Sigmoid colon (tissue), 7 donors: ENCODE data around the gene SVBP. TPM values are rescaled to one million over a fixed set of nuclear protein-coding genes. Genes with fewer than 3 reads are reported as not detected.

Experiments
- DNase-seq: peaks from one replicate; pipeline ENCODE4 v3.0.0-alpha.2; 2019
- H3K27ac ChIP-seq, 4 donors: fragments of 200-600 bp; sonication (generic); one replicate each; pipeline ENCODE4 v1.5.1; 2016 to 2019; ENCODE audit warnings: mild to moderate bottlenecking in 1 of 4
- H3K27me3 ChIP-seq, 3 donors: fragments of 200-600 bp; sonication (generic); one replicate each; pipeline ENCODE4 v1.5.1; 2019; ENCODE audit warnings: mild to moderate bottlenecking in 1 of 3
- H3K36me3 ChIP-seq, 4 donors: fragments of 200-600 bp; sonication (generic); one replicate each; pipeline ENCODE4 v1.5.1; 2016 to 2019
- H3K4me1 ChIP-seq, 4 donors: fragments of 200-600 bp; sonication (generic); one replicate each; pipeline ENCODE4 v1.5.1; 2017 to 2019
- H3K4me3 ChIP-seq, 4 donors: fragments of 200-600 bp; sonication (generic); one replicate each; pipeline ENCODE4 v1.5.1; 2017 to 2019; ENCODE audit warnings: mild to moderate bottlenecking in 2 of 4, moderate library complexity in 1 of 4
- H3K9me3 ChIP-seq, 4 donors: fragments of 200-600 bp in 3 of 4; sonication (generic) in 3 of 4; one replicate each; pipeline versions ENCODE4 v1.5.1 to v1.6.1; 2013 to 2019
- CTCF ChIP-seq, 4 experiments: fragments of 450-650 bp in 3 of 4; fragments of 200-600 bp in 1 of 4; IDR thresholded peaks; one replicate each; pipeline ENCODE4 v1.5.1; 2016 to 2019; ENCODE audit warnings: antibody characterized with exemption in 4 of 4, mild to moderate bottlenecking in 3 of 4, moderate library complexity in 2 of 4
- EP300 ChIP-seq, 4 donors: sonication (generic); formaldehyde crosslinking; IDR thresholded peaks; one replicate each; pipeline ENCODE4 v1.6.1; 2017; ENCODE audit warnings: antibody characterized with exemption in 4 of 4
- POLR2A ChIP-seq, 2 donors: fragments of 450-650 bp; IDR thresholded peaks; one replicate each; pipeline ENCODE4 v1.6.1; 2016; ENCODE audit warnings: antibody characterized with exemption in 2 of 2, mild to moderate bottlenecking in 2 of 2, moderate library complexity in 2 of 2
- POLR2AphosphoS5 ChIP-seq, 4 donors: sonication (generic); formaldehyde crosslinking; IDR thresholded peaks; one replicate each; pipeline ENCODE4 v1.6.1; 2017; ENCODE audit warnings: antibody characterized with exemption in 4 of 4
- WGBS, 2 donors: extraction: QIAGEN DNeasy Blood & Tissue Kit; methylation state at CpG; one replicate each; pipeline ENCODE4 v1.1.7; 2013; 5-methylcytosine and 5-hydroxymethylcytosine counted together
- intact Hi-C: fragments of 100-400 bp; cut with DNase I; formaldehyde crosslinking; loops from one replicate; pipeline ENCODE4 v1.15.1; 2023
- polyA plus RNA-seq, 3 donors: library from polyadenylated mRNA; stranded (reverse); fragments of 200-250 nt; gene quantifications; one replicate each; pipeline ENCODE4 v1.2.3, GENCODE V29; 2013
- total RNA-seq, 4 donors: library from RNA; depleted of rRNA; stranded (reverse); fragments of >200 nt; gene quantifications; one replicate each; pipeline ENCODE4 v1.1.0, GENCODE V29; 2016
- donor health status: healthy with polysubstance abuse.
- donor health status: Bipolar disorder and iron deficiency.
- donor health status: healthy.

Gene SVBP
- total and polyA plus RNA-seq, 7 donors: 22.5 to 53.5 (median 36.1) TPM

GRCh38 chr1:42784946-42785693 is 32.1 kb downstream of the SVBP start, which contains the start of gene TMEM269:
Gene TMEM269, plus strand, starts transcription at chr1:42784991. Its CDS starts 4,903 bp downstream, at chr1:42789894.
- 10 to 16% methylated on average over 54 of the region's 54 CpGs for WGBS, 2 donors
- intact Hi-C loops: no loop called here
- peak within 1 kb of the TSS; percentile 39 to 53 (median 45) for H3K4me3 ChIP-seq
- peaks cover 0 to 11% (median 11%) of the 10 kb centered on the region in 4 donors for H3K4me1 ChIP-seq
- no peak within 1 kb of the TSS for H3K27ac ChIP-seq
- H3K27me3 ChIP-seq: no peaks in the 10 kb centered on the region
- peak; percentile 64 for DNase-seq
- H3K36me3 ChIP-seq: peaks cover 0 to 15% (median 4%) of the 10 kb centered on the region in 4 donors
- H3K9me3 ChIP-seq: no peaks in the 10 kb centered on the region
- no peak for TF ChIP-seq CTCF (IDR thresholded peaks at IDR 0.05)
- TF ChIP-seq POLR2A (IDR thresholded peaks at IDR 0.05): no peak
- TF ChIP-seq EP300 (IDR thresholded peaks at IDR 0.05): no peak
- TF ChIP-seq POLR2AphosphoS5 (IDR thresholded peaks at IDR 0.05): no peak

GRCh38 chr1:42784547-42784945 is 32.7 kb downstream of the SVBP start:
- H3K27ac ChIP-seq: no peak overlapping the region
- H3K27me3 ChIP-seq: no peaks in the 10 kb centered on the region
- H3K4me3 ChIP-seq: peak overlapping the region in 3 of 4 donors; percentile 40 to 53 (median 50)
- H3K36me3 ChIP-seq: peaks cover 0 to 21% (median 4%) of the 10 kb centered on the region in 4 donors
- TF ChIP-seq EP300 (IDR thresholded peaks at IDR 0.05): no peak
- TF ChIP-seq POLR2A (IDR thresholded peaks at IDR 0.05): no peak
- TF ChIP-seq CTCF (IDR thresholded peaks at IDR 0.05): no peak
- no peak for TF ChIP-seq POLR2AphosphoS5 (IDR thresholded peaks at IDR 0.05)
- intact Hi-C loops: no loop called here
- DNase-seq: no peak
- H3K4me1 ChIP-seq: peaks cover 0 to 11% (median 11%) of the 10 kb centered on the region in 4 donors
- no peaks in the 10 kb centered on the region for H3K9me3 ChIP-seq
- WGBS, 2 donors: 89 to 92% methylated on average over 18 of the region's 18 CpGs

- Histone ChIP-seq H3K27me3 (no peaks in the 10 kb centered on the region), H3K36me3 (peaks cover 0 to 21% (median 4%) of the 10 kb centered on the region in 4 donors), H3K27ac (no peak overlapping the region), H3K4me1 (peaks cover 0 to 11% (median 11%) of the 10 kb centered on the region in 4 donors), H3K9me3 (no peaks in the 10 kb centered on the region), H3K4me3 (no peak overlapping the region)
- no peak for DNase-seq
- WGBS, 2 donors: 96 to 98% methylated on average over 2 of the region's 2 CpGs
- intact Hi-C loops: no loop called here
- TF ChIP-seq EP300 (IDR thresholded peaks at IDR 0.05): no peak
- no peak for TF ChIP-seq CTCF (IDR thresholded peaks at IDR 0.05)
- no peak for TF ChIP-seq POLR2A (IDR thresholded peaks at IDR 0.05)
- no peak for TF ChIP-seq POLR2AphosphoS5 (IDR thresholded peaks at IDR 0.05)
These were observed 34.1 kb downstream of the SVBP start for GRCh38 chr1:42783092-42783491.

- 99 to 100% methylated on average over 1 of the region's 1 CpG for WGBS, 2 donors
- Histone ChIP-seq H3K4me3 (no peak overlapping the region), H3K27ac (no peak overlapping the region), H3K9me3 (no peaks in the 10 kb centered on the region), H3K27me3 (no peaks in the 10 kb centered on the region), H3K4me1 (peaks cover 0 to 5% (median 5%) of the 10 kb centered on the region in 4 donors), H3K36me3 (peaks cover 12 to 48% (median 18%) of the 10 kb centered on the region in 4 donors)
- DNase-seq: no peak
- intact Hi-C loops: no loop called here
- no peak for TF ChIP-seq CTCF (IDR thresholded peaks at IDR 0.05)
- TF ChIP-seq EP300 (IDR thresholded peaks at IDR 0.05): no peak
- no peak for TF ChIP-seq POLR2A (IDR thresholded peaks at IDR 0.05)
- no peak for TF ChIP-seq POLR2AphosphoS5 (IDR thresholded peaks at IDR 0.05)
These were observed 37.0 kb downstream of the SVBP start for GRCh38 chr1:42780176-42780575.
